Breast epithelium (tissue), 4 donors: Measurements from ENCODE around the gene PTPRU. TPM values are rescaled to one million over a fixed set of nuclear protein-coding genes. Genes with fewer than 3 reads are reported as not detected.

Experiments
- DNase-seq, 2 donors: peaks; one replicate each; pipeline ENCODE4 v3.0.0-alpha.2; 2019; ENCODE audit warnings: low spot score in 2 of 2
- H3K27ac ChIP-seq, 2 donors: fragments of 200-600 bp; sonication (generic) in 1 of 2; one replicate each; pipeline ENCODE4 v1.5.1; 2016 to 2019; ENCODE audit warnings: mild to moderate bottlenecking in 1 of 2
- H3K27me3 ChIP-seq, 2 donors: fragments of 200-600 bp; sonication (generic) in 1 of 2; one replicate each; pipeline versions ENCODE4 v1.5.1 to v1.6.0; 2017 to 2019; ENCODE audit warnings: control low read depth in 1 of 2, mild to moderate bottlenecking in 1 of 2
- H3K36me3 ChIP-seq: fragments of 200-600 bp; one replicate; pipeline ENCODE4 v1.5.1; 2019
- H3K4me1 ChIP-seq, 2 donors: fragments of 200-600 bp; sonication (generic); one replicate each; pipeline ENCODE4 v1.5.1; 2016 to 2019; ENCODE audit warnings: control low read depth in 1 of 2
- H3K4me3 ChIP-seq, 3 donors: fragments of 200-600 bp; sonication (generic); 1 replicate in 2 of 3; 2 replicates in 1 of 3; pipeline ENCODE4 v1.5.1; 2016 to 2019; ENCODE audit warnings: mild to moderate bottlenecking in 3 of 3, moderate library complexity in 2 of 3
- H3K9me3 ChIP-seq, 2 donors: fragments of 200-600 bp; sonication (generic) in 1 of 2; one replicate each; pipeline ENCODE4 v1.5.1; 2016 to 2019; ENCODE audit warnings: control low read depth in 1 of 2
- POLR2A ChIP-seq: fragments of 450-650 bp; IDR thresholded peaks from one replicate; pipeline ENCODE4 v1.6.1; 2016; ENCODE audit warnings: antibody characterized with exemption, mild to moderate bottlenecking, moderate library complexity
- POLR2AphosphoS5 ChIP-seq, 3 donors: sonication (generic); formaldehyde crosslinking; IDR thresholded peaks; one replicate each; pipeline ENCODE4 v1.6.1; 2017; ENCODE audit warnings: antibody characterized with exemption in 3 of 3
- intact Hi-C: fragments of 100-400 bp; cut with DNase I; formaldehyde crosslinking; loops from one replicate; pipeline ENCODE4 v1.15.1; 2023; ENCODE audit warnings: low total_unique reads
- total RNA-seq, 3 donors: library from RNA; depleted of rRNA; stranded (reverse); fragments of >200 nt; gene quantifications; one replicate each; pipeline ENCODE4 v1.1.0, GENCODE V29; 2016
- TF ChIP-seq, protein P1 (sequence below), 3 donors: fragments of 450-650 bp; IDR thresholded peaks; one replicate each; pipeline ENCODE4 v1.5.1; 2016 to 2017; ENCODE audit warnings: antibody characterized with exemption in 3 of 3, mild to moderate bottlenecking in 3 of 3, moderate library complexity in 3 of 3

The PTPRU gene
- total RNA-seq, 3 donors from 2014 or later: 16.0 to 33.1 (median 32.5) TPM

DNA sequence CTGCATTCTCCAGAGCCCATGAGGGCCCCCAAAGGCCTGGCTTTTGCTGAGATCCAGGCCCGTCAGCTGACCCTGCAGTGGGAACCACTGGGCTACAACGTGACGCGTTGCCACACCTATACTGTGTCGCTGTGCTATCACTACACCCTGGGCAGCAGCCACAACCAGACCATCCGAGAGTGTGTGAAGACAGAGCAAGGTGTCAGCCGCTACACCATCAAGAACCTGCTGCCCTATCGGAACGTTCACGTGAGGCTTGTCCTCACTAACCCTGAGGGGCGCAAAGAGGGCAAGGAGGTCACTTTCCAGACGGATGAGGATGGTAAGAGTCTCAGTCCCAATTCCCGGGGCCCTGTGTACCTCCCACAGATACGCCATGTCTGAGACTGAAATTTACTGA, 39.1 kb downstream of the PTPRU start:
- intact Hi-C loops: no loop called here
- Histone ChIP-seq H3K4me1 (peaks cover 0 to 11% of the 10 kb centered on the region in 2 donors), H3K27ac (no peak overlapping the region), H3K27me3 (no peaks in the 10 kb centered on the region), H3K36me3 (no peaks in the 10 kb centered on the region), H3K9me3 (no peaks in the 10 kb centered on the region), H3K4me3 (no peak overlapping the region)
- no peak for DNase-seq
- TF ChIP-seq POLR2AphosphoS5 (IDR thresholded peaks at IDR 0.05) (no peak), POLR2A (no peak)
- TF ChIP-seq, protein P1, sequence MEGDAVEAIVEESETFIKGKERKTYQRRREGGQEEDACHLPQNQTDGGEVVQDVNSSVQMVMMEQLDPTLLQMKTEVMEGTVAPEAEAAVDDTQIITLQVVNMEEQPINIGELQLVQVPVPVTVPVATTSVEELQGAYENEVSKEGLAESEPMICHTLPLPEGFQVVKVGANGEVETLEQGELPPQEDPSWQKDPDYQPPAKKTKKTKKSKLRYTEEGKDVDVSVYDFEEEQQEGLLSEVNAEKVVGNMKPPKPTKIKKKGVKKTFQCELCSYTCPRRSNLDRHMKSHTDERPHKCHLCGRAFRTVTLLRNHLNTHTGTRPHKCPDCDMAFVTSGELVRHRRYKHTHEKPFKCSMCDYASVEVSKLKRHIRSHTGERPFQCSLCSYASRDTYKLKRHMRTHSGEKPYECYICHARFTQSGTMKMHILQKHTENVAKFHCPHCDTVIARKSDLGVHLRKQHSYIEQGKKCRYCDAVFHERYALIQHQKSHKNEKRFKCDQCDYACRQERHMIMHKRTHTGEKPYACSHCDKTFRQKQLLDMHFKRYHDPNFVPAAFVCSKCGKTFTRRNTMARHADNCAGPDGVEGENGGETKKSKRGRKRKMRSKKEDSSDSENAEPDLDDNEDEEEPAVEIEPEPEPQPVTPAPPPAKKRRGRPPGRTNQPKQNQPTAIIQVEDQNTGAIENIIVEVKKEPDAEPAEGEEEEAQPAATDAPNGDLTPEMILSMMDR (IDR thresholded peaks at IDR 0.05): no peak

DNA sequence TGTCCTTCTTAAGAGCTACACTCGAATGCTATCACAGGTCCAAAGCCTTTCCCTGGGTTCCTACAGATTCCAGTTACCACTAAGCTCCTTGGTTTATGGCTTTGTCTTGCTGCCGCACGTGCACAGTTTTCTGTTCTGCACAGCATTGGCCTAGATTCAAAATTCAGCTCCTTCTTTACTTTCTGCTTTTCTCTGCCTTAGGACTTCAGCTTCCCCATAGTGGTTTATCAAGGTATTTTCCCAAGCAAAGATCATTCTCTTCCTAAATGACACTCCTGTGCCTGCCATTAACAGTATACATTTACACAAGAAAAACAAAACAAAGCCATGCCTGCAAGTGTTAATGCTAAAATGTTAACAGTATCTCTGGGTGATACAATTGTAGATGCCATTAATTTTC, 41.8 kb downstream of the PTPRU start:
- Histone ChIP-seq H3K4me1 (no peaks in the 10 kb centered on the region), H3K4me3 (no peak overlapping the region), H3K27ac (no peak overlapping the region), H3K9me3 (no peaks in the 10 kb centered on the region), H3K27me3 (no peaks in the 10 kb centered on the region), H3K36me3 (no peaks in the 10 kb centered on the region)
- no peak for DNase-seq
- TF ChIP-seq POLR2A: no peak
- TF ChIP-seq POLR2AphosphoS5 (IDR thresholded peaks at IDR 0.05): no peak
- intact Hi-C loops: no loop called here

DNA sequence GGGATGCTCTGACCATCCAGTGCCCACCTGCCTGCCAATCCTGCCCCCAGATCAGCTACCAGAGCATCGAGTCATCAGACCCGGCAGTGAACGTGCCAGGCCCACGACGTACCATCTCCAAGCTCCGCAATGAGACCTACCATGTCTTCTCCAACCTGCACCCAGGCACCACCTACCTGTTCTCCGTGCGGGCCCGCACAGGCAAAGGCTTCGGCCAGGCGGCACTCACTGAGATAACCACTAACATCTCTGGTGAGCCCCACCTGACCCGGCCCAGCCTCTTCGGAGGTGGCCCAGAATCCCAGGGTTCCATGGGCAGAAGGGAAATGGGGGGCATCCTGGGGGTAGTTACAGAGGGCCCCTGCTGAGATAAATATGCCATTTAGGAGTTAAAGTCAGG, 43.1 kb downstream of the PTPRU start:
- intact Hi-C loops: no loop called here
- H3K4me3 ChIP-seq: no peak overlapping the region
- H3K27me3 ChIP-seq: no peaks in the 10 kb centered on the region
- TF ChIP-seq POLR2AphosphoS5 (IDR thresholded peaks at IDR 0.05): no peak
- TF ChIP-seq, protein P1 (IDR thresholded peaks at IDR 0.05): no peak
- no peak for TF ChIP-seq POLR2A
- no peaks in the 10 kb centered on the region for H3K4me1 ChIP-seq
- H3K36me3 ChIP-seq: no peaks in the 10 kb centered on the region
- no peak overlapping the region for H3K27ac ChIP-seq
- DNase-seq: no peak
- H3K9me3 ChIP-seq: no peaks in the 10 kb centered on the region

DNA sequence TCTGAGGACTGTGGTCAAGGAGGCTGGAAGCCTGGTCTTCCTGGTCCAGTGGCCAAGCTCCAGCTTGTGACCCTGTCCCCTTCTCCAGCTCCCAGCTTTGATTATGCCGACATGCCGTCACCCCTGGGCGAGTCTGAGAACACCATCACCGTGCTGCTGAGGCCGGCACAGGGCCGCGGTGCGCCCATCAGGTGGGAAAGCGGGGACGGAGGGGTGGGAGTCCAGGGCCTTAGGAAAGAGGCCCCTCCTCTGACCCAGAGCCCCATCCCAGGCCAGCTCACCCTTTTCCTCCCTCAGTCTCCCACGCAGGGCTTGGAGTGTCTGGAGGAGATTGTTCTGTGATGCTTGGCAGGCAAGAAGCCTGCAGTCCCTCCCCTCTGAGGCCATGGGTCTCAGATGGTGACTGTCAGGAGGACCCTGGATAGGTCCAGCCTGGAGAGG, 43.6 kb downstream of the PTPRU start:
- no peaks in the 10 kb centered on the region for H3K36me3 ChIP-seq
- TF ChIP-seq POLR2AphosphoS5 (IDR thresholded peaks at IDR 0.05) (no peak), POLR2A (no peak)
- TF ChIP-seq, protein P1 (IDR thresholded peaks at IDR 0.05): no peak
- intact Hi-C loops: no loop called here
- no peak overlapping the region for H3K4me3 ChIP-seq
- no peaks in the 10 kb centered on the region for H3K27me3 ChIP-seq
- no peaks in the 10 kb centered on the region for H3K9me3 ChIP-seq
- DNase-seq: no peak
- no peak overlapping the region for H3K27ac ChIP-seq
- no peaks in the 10 kb centered on the region for H3K4me1 ChIP-seq

DNA sequence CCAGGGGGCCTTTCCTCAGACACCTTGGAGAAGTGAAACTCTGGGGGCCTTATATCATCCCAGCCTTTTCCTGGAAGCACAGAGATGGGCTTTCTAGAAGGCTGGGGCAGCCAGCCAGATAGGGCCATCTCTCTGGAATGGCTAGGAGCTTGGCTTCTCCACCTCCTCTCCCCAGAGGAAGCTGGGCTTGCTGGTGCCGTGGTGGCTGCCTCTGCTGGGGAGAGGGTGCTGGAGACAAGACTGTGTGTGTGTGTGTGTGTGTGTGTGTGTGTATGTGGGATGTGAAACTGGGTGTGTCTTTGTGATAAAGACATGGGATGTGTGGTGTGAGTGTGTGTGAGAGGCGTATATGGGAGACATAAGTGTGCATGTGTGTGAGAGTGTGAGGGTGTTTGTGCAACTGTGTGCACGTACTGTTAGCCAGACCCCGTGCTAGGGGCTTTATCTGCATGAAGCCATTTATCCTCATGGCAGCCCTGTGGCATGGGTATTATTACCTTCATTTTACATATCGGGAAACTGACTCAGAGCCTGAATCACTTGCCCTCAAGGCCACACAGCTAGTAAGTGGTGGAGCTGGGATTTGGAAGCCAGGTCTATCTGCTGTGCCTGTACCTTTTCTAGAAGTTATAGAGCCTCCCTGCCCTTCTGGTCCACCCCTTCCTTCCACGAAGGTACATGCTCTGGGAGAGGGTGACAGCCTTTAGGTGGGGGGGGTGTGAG, 44.2 kb downstream of the PTPRU start:
- no peak for DNase-seq
- Histone ChIP-seq H3K4me1 (no peaks in the 10 kb centered on the region), H3K36me3 (no peaks in the 10 kb centered on the region), H3K27ac (no peak overlapping the region), H3K4me3 (no peak overlapping the region), H3K9me3 (no peaks in the 10 kb centered on the region), H3K27me3 (no peaks in the 10 kb centered on the region)
- intact Hi-C loops: no loop called here
- no peak for TF ChIP-seq POLR2A
- no peak for TF ChIP-seq POLR2AphosphoS5 (IDR thresholded peaks at IDR 0.05)
- TF ChIP-seq, protein P1 (IDR thresholded peaks at IDR 0.05): no peak
